HG02884 (cell line): ENCODE measurements around the gene CACNA1F.

Experiments
- ATAC-seq: cut with Tn5 transposase; IDR thresholded peaks from one replicate; pipeline ENCODE4 v1.9.1; 2021; ENCODE audit warnings: mild to moderate bottlenecking, moderate library complexity; ENCODE audit not compliant: unreplicated experiment

CACNA1F gene

GRCh38 chrX:49199906-49200771, 33.0 kb downstream of the CACNA1F start, which contains the start of gene SYP:
SYP (minus strand) TSS chrX:49200193; CDS start chrX:49200186, 7 bp downstream.
- ATAC-seq = peak; percentile 88

- ATAC-seq = no peak
Observed at GRCh38 chrX:49199315-49199595, 33.9 kb downstream of the CACNA1F start.

- ATAC-seq = no peak
Observed at GRCh38 chrX:49198540-49199314, 34.4 kb downstream of the CACNA1F start.

- no peak for ATAC-seq
Observed at GRCh38 chrX:49197543-49198087, 35.5 kb downstream of the CACNA1F start.

GRCh38 chrX:49193542-49193964, 39.6 kb downstream of the CACNA1F start:
- no peak for ATAC-seq

- ATAC-seq = no peak
Observed at GRCh38 chrX:49192722-49193328, 40.3 kb downstream of the CACNA1F start.

GRCh38 chrX:49191574-49192011, 41.5 kb downstream of the CACNA1F start:
- ATAC-seq = peak; percentile 4

- ATAC-seq = peak; percentile 90
Observed at GRCh38 chrX:49190821-49191573, 42.1 kb downstream of the CACNA1F start.

GRCh38 chrX:49189606-49190005, 43.5 kb downstream of the CACNA1F start:
- no peak for ATAC-seq

- ATAC-seq = no peak
Observed at GRCh38 chrX:49188468-49189076, 44.6 kb downstream of the CACNA1F start.

- ATAC-seq = no peak
Observed at GRCh38 chrX:49187526-49187925, 45.6 kb downstream of the CACNA1F start.

GRCh38 chrX:49187028-49187394, 46.1 kb downstream of the CACNA1F start:
- no peak for ATAC-seq

GRCh38 chrX:49186125-49187027, 46.8 kb downstream of the CACNA1F start, which contains the start of gene PRICKLE3:
PRICKLE3 (minus strand) TSS chrX:49186373; CDS start chrX:49186297, 76 bp downstream.
- no peak for ATAC-seq

- no peak for ATAC-seq
Observed at GRCh38 chrX:49184294-49185281, 48.6 kb downstream of the CACNA1F start.

- no peak for ATAC-seq
Observed at GRCh38 chrX:49183701-49184281, 49.3 kb downstream of the CACNA1F start.

GRCh38 chrX:49179358-49179757, 53.8 kb downstream of the CACNA1F start:
- no peak for ATAC-seq

GRCh38 chrX:49178537-49178936, 54.6 kb downstream of the CACNA1F start:
- no peak for ATAC-seq
